Amniotic stem cell (primary cell): ENCODE results near the gene ANXA8.
"Not testable (repeated sequence)": the region's sequence is repeated elsewhere in the genome, so short reads cannot be mapped to it uniquely, and the experiment has no call there.

Source experiments
- DNase-seq: peaks from one replicate; lab custom pipeline; 2025; lab: John Stamatoyannopoulos, UW

ANXA8 gene

DNA sequence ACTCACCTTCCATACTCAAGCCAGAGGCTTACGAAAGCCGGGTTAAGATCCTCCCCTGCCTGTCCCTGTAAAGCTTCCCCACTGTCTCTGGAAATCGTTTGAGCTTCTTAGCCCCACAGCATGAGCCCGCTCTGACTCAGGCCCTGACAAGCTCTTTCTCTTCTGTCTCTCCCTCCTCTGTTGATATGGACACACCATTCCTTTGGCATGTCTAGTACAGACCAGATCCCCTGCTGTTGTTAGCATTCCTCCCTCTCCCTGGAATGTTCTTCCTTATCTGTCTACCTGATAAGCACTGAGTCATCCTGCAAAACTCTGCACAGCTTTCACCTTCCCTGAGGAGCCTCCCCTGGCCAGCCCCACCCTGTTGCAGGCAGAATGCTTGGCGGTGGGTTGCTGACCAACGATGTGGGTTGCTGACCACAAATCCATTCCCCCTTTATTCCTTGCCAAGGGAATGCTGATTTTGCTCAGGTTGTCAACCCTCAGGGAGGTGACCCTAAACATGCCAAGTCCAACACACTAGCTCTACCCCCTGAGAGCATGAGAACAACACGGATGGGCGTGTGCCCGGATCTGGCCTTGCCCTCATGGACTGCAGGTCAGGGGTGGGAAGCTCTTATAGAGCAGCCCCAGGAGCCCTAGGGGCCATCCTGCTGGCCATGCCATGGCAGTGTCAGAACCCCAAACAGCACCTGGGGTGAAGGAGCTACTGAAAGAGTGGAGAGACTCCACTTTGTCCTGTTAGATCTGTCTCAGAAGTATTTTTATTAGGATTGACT is 21.1 kb downstream of the ANXA8 start:
- DNase-seq: not testable (repeated sequence)

- peak; percentile 42 for DNase-seq
Observed at GRCh38 chr10:47461261-47461687, 22.6 kb downstream of the ANXA8 start.

GRCh38 chr10:47458466-47459154 is 25.3 kb downstream of the ANXA8 start:
- no peak for DNase-seq

- DNase-seq: no peak
Observed at GRCh38 chr10:47457826-47458225, 26.1 kb downstream of the ANXA8 start.

DNA sequence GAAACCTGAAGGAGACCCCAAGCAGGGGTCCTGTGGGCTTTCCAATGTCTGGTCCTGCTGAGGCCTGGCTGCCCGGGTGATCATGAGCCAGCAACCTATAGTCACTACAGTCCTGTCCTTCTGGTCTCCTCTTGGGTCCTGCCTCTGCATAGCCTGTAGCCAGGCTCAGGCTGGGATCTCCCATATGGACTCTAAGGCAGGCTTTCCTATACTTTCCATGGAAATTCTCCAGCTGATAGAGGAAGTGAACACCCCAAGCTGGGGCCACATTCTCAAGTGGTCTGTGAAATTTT is 26.4 kb downstream of the ANXA8 start:
- DNase-seq: no peak

- DNase-seq: no peak
Observed at GRCh38 chr10:47456794-47457527, 27.0 kb downstream of the ANXA8 start.

DNA sequence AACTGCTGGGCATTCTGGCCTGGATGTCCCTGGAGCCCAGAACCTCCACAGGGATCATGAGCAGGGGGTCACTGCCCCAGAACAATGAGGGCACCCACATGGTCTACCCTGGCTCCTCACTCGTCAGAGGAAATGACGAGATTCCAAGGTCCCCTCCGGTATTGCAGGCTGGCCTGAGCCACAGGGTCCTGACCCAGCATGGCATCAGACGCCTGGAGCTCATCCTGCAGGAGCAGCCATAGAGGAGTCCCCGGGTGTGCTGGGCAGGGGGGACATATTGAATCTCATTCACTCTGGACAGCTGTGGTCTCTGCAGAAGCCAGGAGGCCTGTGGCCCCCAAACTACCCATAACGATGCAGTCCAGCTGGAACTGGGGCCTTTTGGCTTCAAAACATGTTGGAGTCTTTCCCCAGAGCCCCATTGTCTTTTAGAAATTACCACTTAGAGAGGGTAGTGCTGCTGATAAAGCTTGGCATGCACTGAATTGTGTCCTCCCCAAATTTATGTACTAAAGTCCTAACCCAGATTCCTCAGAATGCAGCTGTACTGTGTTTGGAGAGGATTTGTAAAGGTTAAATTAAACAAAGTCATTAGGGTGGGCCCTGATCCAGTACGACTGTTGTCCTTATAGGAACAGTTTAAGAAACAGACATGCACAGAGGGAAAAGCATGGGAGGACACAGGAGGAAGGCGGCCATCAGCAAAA is 27.7 kb downstream of the ANXA8 start:
- DNase-seq: no peak

- not testable (repeated sequence) for DNase-seq
Observed at GRCh38 chr10:47455350-47456078, 28.4 kb downstream of the ANXA8 start.

DNA sequence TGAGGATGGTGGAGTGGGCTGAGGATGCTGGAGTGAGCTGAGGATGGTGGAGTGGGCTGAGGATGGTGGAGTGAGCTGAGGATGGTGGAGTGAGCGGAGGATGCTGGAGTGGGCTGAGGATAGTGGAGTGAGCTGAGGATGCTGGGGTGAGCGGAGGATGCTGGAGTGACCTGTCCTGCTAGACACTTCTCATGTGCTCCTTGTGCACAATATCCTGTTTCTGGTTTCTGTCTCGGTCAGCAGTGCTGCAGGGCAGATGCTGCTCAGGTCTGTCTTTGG is 29.2 kb downstream of the ANXA8 start:
- DNase-seq: no peak

- DNase-seq: no peak
Observed at GRCh38 chr10:47454008-47454779, 29.7 kb downstream of the ANXA8 start.

DNA sequence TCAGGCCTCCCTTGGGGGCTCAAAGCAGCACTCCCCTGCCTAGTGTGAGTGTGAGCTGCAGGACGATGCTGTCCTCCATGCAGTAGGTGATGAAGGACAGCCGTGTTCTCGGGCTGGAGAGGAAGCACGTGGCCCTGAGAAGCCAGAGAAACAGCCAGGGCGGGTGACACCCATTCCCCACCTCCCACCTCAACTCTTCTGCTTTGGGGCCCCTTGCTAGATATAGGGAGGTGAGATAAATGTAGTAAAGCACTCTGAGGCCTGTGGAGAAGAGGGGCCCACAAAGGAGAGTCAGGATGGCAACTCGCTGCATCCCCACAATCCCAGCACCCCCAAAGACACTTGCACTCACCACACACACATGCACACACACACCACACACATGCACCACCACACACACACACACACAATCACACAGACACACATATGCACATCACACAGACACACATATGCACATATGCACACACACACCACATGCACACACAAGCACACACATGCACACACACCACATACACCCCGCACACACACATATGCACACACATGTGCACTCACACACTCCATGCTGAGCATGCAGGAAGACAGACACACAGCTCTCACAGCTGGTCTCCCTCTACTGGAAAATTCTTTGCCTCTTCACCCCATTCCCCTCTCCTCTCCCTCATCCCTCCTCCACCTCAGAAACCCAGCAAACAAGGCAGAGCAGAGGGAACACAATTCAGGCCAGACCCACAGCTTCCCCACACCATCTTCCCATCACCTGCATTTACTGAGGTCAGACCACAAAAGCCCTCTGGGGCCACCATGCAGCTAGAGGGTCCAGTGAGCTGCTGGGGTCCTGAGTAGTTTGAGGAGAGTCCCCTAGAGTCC is 30.5 kb downstream of the ANXA8 start:
- DNase-seq: no peak

DNA sequence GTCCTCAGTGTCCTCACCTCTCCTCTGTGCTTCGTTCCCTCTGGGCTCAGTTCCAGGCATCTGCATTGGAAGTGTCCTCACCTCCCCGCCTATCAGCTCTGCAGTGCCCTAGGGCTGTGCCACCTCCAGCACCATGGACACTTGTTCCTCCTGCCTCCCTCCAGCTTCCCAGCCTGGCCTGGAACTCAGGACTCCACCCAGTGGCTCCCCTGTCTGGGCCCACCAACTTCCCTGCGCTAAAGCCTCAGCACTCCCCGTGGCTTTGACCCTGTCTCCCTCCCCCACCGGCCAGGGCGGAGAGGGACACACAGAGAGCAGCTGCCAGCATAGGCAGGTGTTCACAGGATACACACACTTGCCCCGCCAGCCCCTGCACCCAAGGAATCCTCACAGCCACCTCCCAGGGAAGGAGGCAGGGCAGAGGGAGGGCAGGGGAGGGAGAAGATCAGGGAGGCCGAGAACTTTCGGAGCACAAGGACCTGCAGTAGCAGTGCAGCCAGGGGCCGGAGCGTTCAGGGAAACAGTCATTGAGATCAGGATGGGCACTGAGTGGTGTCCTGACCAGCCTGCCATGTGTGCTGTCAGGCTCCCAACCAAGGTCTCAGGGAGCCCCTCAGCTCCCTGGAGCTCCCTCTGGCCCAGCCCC is 31.3 kb downstream of the ANXA8 start:
- no peak for DNase-seq

DNA sequence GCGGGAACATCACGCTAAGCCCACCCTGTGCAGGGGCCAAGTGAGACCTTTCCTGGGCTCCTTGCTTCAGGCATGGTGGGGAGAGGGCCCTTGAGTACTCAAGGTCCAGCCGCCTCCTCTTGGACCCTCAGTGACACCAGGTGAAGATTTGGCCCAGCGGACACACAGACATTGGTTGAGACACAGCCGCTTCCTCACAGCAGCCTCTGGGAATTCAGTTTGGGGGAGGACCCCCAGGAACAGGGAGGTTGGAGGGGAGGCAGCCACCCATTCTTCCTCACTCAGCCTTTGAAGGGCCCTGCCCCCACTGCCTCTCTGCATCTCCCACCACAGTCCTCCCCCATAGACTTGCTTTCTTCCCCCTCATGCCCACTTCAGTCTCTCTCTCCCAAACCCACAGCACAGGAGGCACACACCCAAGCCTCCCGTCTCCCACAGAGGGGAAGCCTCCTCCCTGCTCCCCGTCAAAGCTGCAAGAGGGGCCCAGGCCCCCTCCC is 31.9 kb downstream of the ANXA8 start:
- DNase-seq: no peak

- DNase-seq: no peak
Observed at GRCh38 chr10:47451273-47451997, 32.5 kb downstream of the ANXA8 start.

DNA sequence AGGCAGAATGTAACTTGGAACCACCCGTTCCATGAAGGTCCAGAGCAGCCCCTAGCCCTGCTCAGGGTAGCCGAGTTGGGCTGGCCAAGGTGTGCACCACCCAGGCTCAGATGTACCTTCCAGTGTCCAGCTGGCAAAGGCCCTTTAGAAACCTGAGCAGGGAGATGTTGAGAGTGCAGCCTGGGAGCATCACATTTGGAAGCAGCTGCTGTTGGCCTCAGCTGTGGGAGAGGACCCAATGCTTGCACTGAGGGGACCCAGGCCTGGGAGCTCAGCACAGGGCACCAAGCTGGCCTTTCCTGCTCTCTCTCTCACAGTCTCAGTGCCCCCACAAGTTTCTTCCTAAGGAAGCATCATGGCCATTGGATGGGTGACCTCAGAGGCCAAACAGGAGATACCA is 33.5 kb downstream of the ANXA8 start:
- DNase-seq: no peak

- DNase-seq: no peak
Observed at GRCh38 chr10:47449979-47450378, 33.9 kb downstream of the ANXA8 start.

DNA sequence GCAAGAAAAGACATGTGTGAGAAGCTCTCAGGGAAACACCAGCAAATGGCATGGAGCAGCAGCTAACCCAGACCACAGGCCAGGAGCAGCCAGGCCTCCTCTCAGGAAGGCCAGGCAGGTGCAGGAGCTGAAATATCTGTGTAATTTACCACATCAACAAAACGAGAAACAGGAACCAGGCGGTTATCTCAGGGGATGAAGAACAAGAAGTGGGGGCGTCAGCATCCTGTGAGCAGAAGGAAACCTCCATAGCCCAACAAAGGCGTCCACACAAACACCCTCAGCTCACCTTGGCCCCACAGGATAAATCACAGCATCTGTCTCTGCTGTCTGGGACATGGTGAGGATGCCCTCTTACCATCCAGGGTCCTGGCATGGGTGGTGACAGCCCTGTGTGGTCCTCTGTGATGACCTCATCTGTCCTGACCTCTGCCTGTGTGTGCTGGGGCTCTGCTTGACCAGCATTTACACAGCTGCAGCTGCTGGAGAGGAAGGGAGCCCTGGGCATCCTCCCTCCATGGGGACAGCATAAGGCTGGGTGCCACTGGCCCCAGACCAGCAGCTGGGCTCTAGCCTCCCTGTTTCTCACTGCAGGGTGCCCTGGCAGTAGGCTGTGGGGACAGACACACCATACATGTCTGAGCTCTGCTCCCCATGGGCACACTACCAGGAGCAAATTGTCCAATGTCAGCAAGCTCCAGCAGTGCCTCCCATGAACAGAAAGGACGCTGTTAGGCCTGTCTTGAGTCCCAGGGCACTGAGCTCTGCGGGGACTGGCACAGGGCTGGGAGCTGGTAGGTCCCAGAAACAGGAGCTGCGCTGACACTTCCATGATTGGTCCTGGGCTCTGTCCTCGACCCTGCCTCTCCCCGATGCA is 34.6 kb downstream of the ANXA8 start:
- DNase-seq: no peak

- DNase-seq: no peak
Observed at GRCh38 chr10:47447705-47448104, 36.2 kb downstream of the ANXA8 start.
